GM10248 (cell line): ENCODE measurements around the gene DENND4A.

Source experiments
- CTCF ChIA-PET: fragments of 300-600 bp; sonication (Branson Sonifier 250); formaldehyde crosslinking; extraction: SDS; loops from one replicate; lab custom pipeline; 2021; ENCODE audit warnings: antibody characterized with exemption; lab: Yijun Ruan, JAX
- POLR2A ChIA-PET: fragments of 350-650 bp; sonication (Branson Sonifier 250); formaldehyde crosslinking; extraction: SDS; loops from one replicate; lab custom pipeline; 2020; ENCODE audit warnings: antibody characterized with exemption; lab: Yijun Ruan, JAX
- DNase-seq: peaks from one replicate; pipeline ENCODE4 v3.0.0; 2012; ENCODE audit errors: extremely low spot score
- CTCF ChIP-seq: IDR thresholded peaks from 2 replicates; pipeline ENCODE4 v1.5.1; 2012; ENCODE audit warnings: mild to moderate bottlenecking, low read depth; ENCODE audit errors: extremely low read depth, missing control alignments, control extremely low read depth

The DENND4A gene

GRCh38 chr15:65653341-65653740, 138.8 kb downstream of the DENND4A start:
- no peak for TF ChIP-seq CTCF
- POLR2A ChIA-PET: interaction anchor here (0.6 kb wide), 2 partner anchors 75 to 349 kb away, joined by 3 to 5 read pairs; partner anchors contain the start of gene RNU5B-1
- CTCF ChIA-PET: interaction anchor here (3.4 kb wide), 1 partner anchor 13 kb away, joined by 29 read pairs; no protein-coding TSS in a partner anchor
- DNase-seq: no peak

- no peak for DNase-seq
- POLR2A ChIA-PET: no interaction called here
- no peak for TF ChIP-seq CTCF
- CTCF ChIA-PET: interaction anchor here (1.0 to 3.4 kb wide), 4 partner anchors 9 to 65 kb away, joined by 3 to 29 read pairs (median 4); no protein-coding TSS in a partner anchor
These were observed 140.0 kb downstream of the DENND4A start for GRCh38 chr15:65651831-65652749.

- POLR2A ChIA-PET: no interaction called here
- DNase-seq: no peak
- TF ChIP-seq CTCF: no peak
- CTCF ChIA-PET: interaction anchor here (1.0 to 6.1 kb wide), 5 partner anchors 10 to 173 kb away, joined by 3 to 57 read pairs (median 3); no protein-coding TSS in a partner anchor
These were observed 141.1 kb downstream of the DENND4A start for GRCh38 chr15:65651042-65651322.

GRCh38 chr15:65650312-65651041, 141.6 kb downstream of the DENND4A start:
- no peak for TF ChIP-seq CTCF
- ChIA-PET CTCF (interaction anchor here (1.0 to 6.1 kb wide), 7 partner anchors 8 to 206 kb away, joined by 3 to 57 read pairs (median 3); partner anchors contain the start of gene INTS14), POLR2A (no interaction called here)
- no peak for DNase-seq

DNA sequence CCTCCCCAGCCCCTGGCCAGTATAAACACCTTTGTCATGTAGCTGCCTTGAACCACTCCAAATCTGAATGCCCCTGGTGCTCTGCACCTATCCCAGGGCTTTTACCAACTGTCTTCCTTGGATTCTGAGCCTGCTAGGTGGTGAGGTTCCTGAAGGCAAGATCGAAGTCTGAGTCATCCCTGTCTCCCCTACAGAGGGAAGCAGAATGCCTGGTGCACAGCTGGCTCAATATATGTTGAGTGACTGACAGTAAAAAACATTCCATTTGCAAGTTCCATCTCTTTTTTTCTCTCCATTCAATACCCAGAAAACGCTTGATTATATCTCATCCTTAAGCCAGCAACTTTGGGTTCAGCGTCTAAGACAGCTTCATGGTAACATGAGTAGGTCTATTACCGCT, 145.6 kb downstream of the DENND4A start:
- CTCF ChIA-PET: interaction anchor here (6.1 kb wide), 1 partner anchor 9 kb away, joined by 57 read pairs; no protein-coding TSS in a partner anchor
- POLR2A ChIA-PET: no interaction called here

More for the DNA sequence above, 145.6 kb downstream of the DENND4A start:
- no peak for TF ChIP-seq CTCF
- DNase-seq: no peak
